ENCODE measurements around the gene ZNF469.

DNA sequence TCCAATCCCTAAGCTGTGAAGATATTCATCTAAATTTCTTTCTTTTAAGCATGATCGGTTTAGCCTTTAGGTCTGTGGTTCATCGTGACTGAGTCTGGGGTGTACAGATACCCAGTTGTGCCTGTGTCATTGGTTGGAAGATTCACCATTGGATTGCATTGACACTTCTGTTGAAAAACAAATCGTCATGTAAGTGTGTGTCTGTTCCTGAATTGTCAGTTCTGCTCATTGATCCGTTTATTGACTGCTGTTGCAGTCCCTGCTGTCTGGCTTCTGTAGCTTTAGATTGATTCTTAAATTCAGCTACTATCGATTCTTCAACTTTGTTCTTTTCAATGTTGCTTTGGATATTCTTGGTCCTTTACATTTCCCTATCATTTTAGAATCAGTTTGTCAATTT lies 21.0 kb upstream of the ZNF469 start:
- TF ChIP-seq CTCF (conservative IDR thresholded peaks at IDR 0.05; ENCODE audit: low read depth, low read length) (no peak), EZH2 (IDR thresholded peaks at IDR 0.05; ENCODE audit: borderline replicate concordance, low read depth, low read length, poor library complexity, severe bottlenecking) (no peak)

All from A673 (cell line).